ENCODE results near the gene SYCE3.

DNA sequence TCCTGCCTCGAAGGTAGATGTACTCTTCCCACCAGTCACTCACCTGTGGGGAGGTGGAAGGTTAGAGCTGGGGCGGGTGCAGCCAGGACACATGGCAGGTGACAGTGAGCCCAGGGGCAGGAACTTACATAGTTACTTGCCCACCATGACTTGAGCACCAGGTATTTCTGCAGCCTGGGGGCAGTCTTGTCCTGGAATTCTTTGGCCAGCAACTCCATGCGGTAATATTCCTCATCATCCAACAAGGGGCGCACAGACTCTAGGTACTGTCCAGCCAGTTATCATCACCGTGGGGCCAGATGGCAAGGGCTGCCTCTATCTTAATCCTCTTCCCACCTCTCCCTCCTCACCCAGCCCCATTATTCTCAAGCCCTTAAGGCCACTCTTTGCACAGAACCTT lies 13.4 kb upstream of the SYCE3 start:
- no peak for TF ChIP-seq EP300 (IDR thresholded peaks at IDR 0.05)
- TF ChIP-seq, protein P1, sequence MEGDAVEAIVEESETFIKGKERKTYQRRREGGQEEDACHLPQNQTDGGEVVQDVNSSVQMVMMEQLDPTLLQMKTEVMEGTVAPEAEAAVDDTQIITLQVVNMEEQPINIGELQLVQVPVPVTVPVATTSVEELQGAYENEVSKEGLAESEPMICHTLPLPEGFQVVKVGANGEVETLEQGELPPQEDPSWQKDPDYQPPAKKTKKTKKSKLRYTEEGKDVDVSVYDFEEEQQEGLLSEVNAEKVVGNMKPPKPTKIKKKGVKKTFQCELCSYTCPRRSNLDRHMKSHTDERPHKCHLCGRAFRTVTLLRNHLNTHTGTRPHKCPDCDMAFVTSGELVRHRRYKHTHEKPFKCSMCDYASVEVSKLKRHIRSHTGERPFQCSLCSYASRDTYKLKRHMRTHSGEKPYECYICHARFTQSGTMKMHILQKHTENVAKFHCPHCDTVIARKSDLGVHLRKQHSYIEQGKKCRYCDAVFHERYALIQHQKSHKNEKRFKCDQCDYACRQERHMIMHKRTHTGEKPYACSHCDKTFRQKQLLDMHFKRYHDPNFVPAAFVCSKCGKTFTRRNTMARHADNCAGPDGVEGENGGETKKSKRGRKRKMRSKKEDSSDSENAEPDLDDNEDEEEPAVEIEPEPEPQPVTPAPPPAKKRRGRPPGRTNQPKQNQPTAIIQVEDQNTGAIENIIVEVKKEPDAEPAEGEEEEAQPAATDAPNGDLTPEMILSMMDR (IDR thresholded peaks at IDR 0.05): no peak
